CD14-positive monocyte (primary cell): ENCODE data around the gene PSMG3. TPM values are rescaled to one million over a fixed set of nuclear protein-coding genes. Genes with fewer than 3 reads are reported as not detected.

Experiments
- DNase-seq, 3 donors: peaks; one replicate each; pipeline ENCODE4 v3.0.0-alpha.2; 2011 to 2022
- H2AFZ ChIP-seq: 2 replicates; pipeline ENCODE4 v1.6.0; 2012; ENCODE audit warnings: mild to moderate bottlenecking, low read depth, low read length, inconsistent platforms; ENCODE audit not compliant: insufficient read depth, poor library complexity, severe bottlenecking
- H3K27ac ChIP-seq, 2 donors: 1 replicate in 1 of 2; 2 replicates in 1 of 2; pipeline ENCODE4 v1.5.1; 2012 to 2013; ENCODE audit warnings: low read length in 2 of 2, control low read depth in 1 of 2, inconsistent platforms in 1 of 2, low read depth in 1 of 2, mild to moderate bottlenecking in 1 of 2
- H3K27me3 ChIP-seq, 2 donors: one replicate each; pipeline versions ENCODE4 v1.6.0 to v1.6.1; 2011 to 2013; ENCODE audit warnings: low read length in 2 of 2; ENCODE audit not compliant: control insufficient read depth in 2 of 2, insufficient read depth in 2 of 2
- H3K36me3 ChIP-seq, 2 donors: replicated peaks in 1 of 2; 1 replicate in 1 of 2; 2 replicates in 1 of 2; pipeline versions ENCODE4 v1.5.1 to v1.6.1; 2012 to 2013; ENCODE audit warnings: low read length in 2 of 2, control low read depth in 1 of 2, inconsistent platforms in 1 of 2, mild to moderate bottlenecking in 1 of 2; ENCODE audit not compliant: insufficient read depth in 2 of 2, control insufficient read depth in 1 of 2
- H3K4me1 ChIP-seq, 2 donors: 1 replicate in 1 of 2; 2 replicates in 1 of 2; pipeline versions ENCODE4 v1.5.1 to v1.6.1; 2012 to 2013; ENCODE audit warnings: low read length in 2 of 2, control low read depth in 1 of 2, inconsistent platforms in 1 of 2, mild to moderate bottlenecking in 1 of 2, moderate library complexity in 1 of 2; ENCODE audit not compliant: insufficient read depth in 2 of 2, control insufficient read depth in 1 of 2
- H3K4me2 ChIP-seq: replicated peaks from 2 replicates; pipeline ENCODE3; 2012; ENCODE audit warnings: low read length, moderate library complexity, mild to moderate bottlenecking; ENCODE audit not compliant: poor library complexity, severe bottlenecking; ENCODE audit errors: extremely low read depth
- H3K4me3 ChIP-seq, 3 experiments: fragments of 200-600 bp in 1 of 3; sonication (generic) in 1 of 3; replicated peaks in 1 of 3; 1 replicate in 2 of 3; 2 replicates in 1 of 3; pipeline ENCODE4 v1.5.1; 2011 to 2013; ENCODE audit warnings: low read length in 3 of 3, mild to moderate bottlenecking in 3 of 3, control low read depth in 2 of 3, low read depth in 2 of 3, inconsistent platforms in 1 of 3, moderate library complexity in 1 of 3
- H3K79me2 ChIP-seq: 2 replicates; pipeline ENCODE4 v1.6.0; 2012; ENCODE audit warnings: mild to moderate bottlenecking, control low read depth, inconsistent platforms, low read length, moderate library complexity; ENCODE audit not compliant: insufficient read depth
- H3K9ac ChIP-seq: 2 replicates; pipeline ENCODE4 v1.6.0; 2017; ENCODE audit warnings: low read length, mild to moderate bottlenecking; ENCODE audit not compliant: insufficient read depth, poor library complexity, severe bottlenecking
- H3K9me3 ChIP-seq, 2 donors: replicated peaks in 1 of 2; 1 replicate in 1 of 2; 2 replicates in 1 of 2; pipeline versions ENCODE4 v1.5.1 to v1.6.1; 2012 to 2013; ENCODE audit warnings: low read length in 2 of 2, control low read depth in 1 of 2; ENCODE audit not compliant: control insufficient read depth in 1 of 2, insufficient read depth in 1 of 2
- H4K20me1 ChIP-seq: 2 replicates; pipeline ENCODE4 v1.6.0; 2012; ENCODE audit warnings: mild to moderate bottlenecking, low read length, control low read depth, moderate library complexity; ENCODE audit not compliant: insufficient read depth
- H3K27ac Mint-ChIP-seq, 7 donors: one replicate each; pipeline ENCODE4 v1.8.0; 2020; ENCODE audit warnings: mild to moderate bottlenecking in 7 of 7, mixed read lengths in 7 of 7, moderate library complexity in 6 of 7, inconsistent platforms in 2 of 7
- H3K27me3 Mint-ChIP-seq, 3 donors: one replicate each; pipeline ENCODE4 v1.8.0; 2021 to 2022; ENCODE audit warnings: low read depth in 3 of 3, mild to moderate bottlenecking in 3 of 3, mixed read lengths in 3 of 3, moderate library complexity in 3 of 3, inconsistent platforms in 1 of 3
- H3K36me3 Mint-ChIP-seq, 2 donors: one replicate each; pipeline ENCODE4 v1.8.0; 2020; ENCODE audit warnings: mixed read lengths in 2 of 2, inconsistent platforms in 1 of 2, mild to moderate bottlenecking in 1 of 2
- H3K4me1 Mint-ChIP-seq: one replicate; pipeline ENCODE4 v1.8.0; 2020; ENCODE audit warnings: mild to moderate bottlenecking, mixed read lengths
- H3K4me3 Mint-ChIP-seq, 2 donors: one replicate each; pipeline ENCODE4 v1.8.0; 2020; ENCODE audit warnings: mild to moderate bottlenecking in 2 of 2, mixed read lengths in 2 of 2, moderate library complexity in 1 of 2
- H3K9me3 Mint-ChIP-seq, 7 donors: one replicate each; pipeline ENCODE4 v1.8.0; 2020 to 2022; ENCODE audit warnings: mixed read lengths in 7 of 7, mild to moderate bottlenecking in 6 of 7, moderate library complexity in 6 of 7, inconsistent platforms in 2 of 7
- CTCF ChIP-seq: fragments of 200-600 bp; IDR thresholded peaks from one replicate; pipeline ENCODE4 v1.8.0; 2022; ENCODE audit warnings: antibody characterized with exemption, mild to moderate bottlenecking
- WGBS: methylation state at CpG from one replicate; pipeline ENCODE4 v1.1.5; 2013; ENCODE audit warnings: missing lambda C conversion rate; ENCODE audit not compliant: insufficient coverage; 5-methylcytosine and 5-hydroxymethylcytosine counted together
- intact Hi-C, 2 donors: fragments of 100-400 bp; cut with micrococcal nuclease; formaldehyde crosslinking; loops; one replicate each; pipeline versions ENCODE4 v1.15.0 to v1.15.1; 2023
- polyA plus RNA-seq, 3 donors: library from polyadenylated mRNA; depleted of rRNA in 1 of 3; unstranded in 2 of 3; stranded (reverse) in 1 of 3; fragments of 300-500 nt in 2 of 3; fragments of >200 nt in 1 of 3; fragmentation: Illumina TruSeq in 2 of 3; gene quantifications; 1 replicate in 2 of 3; 2 replicates in 1 of 3; pipeline ENCODE4 v1.2.3, GENCODE V29; 2012 to 2021

The PSMG3 gene
- polyA plus RNA-seq, 3 donors: 32.6 to 38.8 (median 34.5) TPM

DNA sequence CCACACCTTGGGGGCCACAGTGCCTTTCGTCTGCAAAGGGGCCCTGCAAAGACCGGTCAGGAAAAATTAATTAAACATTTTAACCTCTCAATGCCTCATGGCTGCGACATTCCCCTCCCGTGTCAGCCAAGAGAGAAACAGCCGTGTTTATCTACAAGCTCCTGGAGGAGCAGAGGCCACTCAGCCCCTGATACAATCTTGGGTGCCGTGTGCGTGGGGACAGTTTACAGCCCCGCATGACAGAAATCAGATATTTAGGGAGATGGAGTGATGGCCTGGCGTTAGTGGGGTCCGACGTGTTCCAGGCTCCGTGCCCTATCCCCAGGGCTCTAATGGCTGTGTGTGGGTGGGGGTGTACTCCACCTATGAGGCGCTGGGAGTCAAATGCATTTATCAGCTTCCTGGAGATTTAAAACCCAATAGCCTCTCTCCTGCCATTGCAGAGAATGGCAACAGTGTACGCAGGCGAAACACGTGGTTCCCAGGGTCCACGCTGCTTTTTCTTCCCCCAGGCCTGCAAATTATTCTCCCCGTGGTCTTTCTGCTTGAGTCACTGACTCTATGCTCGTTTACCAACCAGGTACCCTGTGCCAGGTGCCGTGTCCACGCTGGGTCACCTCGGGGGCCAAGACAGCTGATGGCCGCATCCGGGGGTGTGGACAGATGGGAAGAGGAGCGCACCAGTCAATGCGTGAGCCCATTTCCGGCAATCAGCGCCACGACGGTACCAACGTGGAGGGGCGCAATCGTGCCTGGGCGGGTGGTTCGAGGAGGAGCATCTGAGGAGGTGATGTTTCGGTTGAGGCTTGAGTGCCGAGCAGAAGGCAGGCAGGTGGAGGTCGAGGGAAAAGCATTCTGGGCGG, 26.6 kb upstream of the PSMG3 start:
- Histone ChIP-seq H3K9me3 (peaks cover 0 to 17% of the 10 kb centered on the region in 2 donors), H3K4me1 (no peaks in the 10 kb centered on the region), H3K4me3 (no peak overlapping the region), H3K36me3 (no peaks in the 10 kb centered on the region), H3K79me2 (no peaks in the 10 kb centered on the region), H3K27ac (no peak overlapping the region), H3K9ac (no peak overlapping the region), H2AFZ (no peak overlapping the region), H3K4me2 (no peak overlapping the region), H4K20me1 (no peaks in the 10 kb centered on the region), H3K27me3 (peaks cover 2 to 14% of the 10 kb centered on the region in 2 donors)
- no peak overlapping the region for H3K4me3 Mint-ChIP-seq
- WGBS: 91% methylated on average over 35 of the region's 39 CpGs
- H3K27ac Mint-ChIP-seq: no peak overlapping the region
- H3K9me3 Mint-ChIP-seq: peaks cover 4 to 14% (median 10%) of the 10 kb centered on the region in 7 donors
- H3K36me3 Mint-ChIP-seq: no peaks in the 10 kb centered on the region
- intact Hi-C loops: no loop called here
- no peaks in the 10 kb centered on the region for H3K4me1 Mint-ChIP-seq
- no peak for TF ChIP-seq CTCF
- peaks cover 20 to 25% (median 24%) of the 10 kb centered on the region in 3 donors for H3K27me3 Mint-ChIP-seq
- DNase-seq: no peak

DNA sequence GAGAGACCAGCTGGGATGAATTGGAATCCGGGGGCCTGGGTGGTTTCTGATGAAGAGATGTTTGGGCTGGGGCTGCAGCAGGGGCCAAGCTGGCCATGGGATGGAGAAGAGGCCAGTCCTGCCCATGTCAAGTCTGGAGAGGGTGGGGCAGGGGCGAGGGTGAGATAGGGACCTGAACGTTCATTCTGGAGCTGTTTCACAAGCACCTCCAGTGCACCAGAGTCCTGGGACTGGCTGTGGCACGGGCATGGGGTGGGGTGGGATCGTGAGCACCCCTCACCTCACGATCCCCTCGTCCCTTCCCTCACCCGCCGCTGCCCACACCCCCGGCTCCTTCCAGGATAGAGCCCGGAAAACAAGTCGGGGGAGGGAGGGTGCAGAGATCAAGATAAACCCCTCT, 25.8 kb upstream of the PSMG3 start:
- H2AFZ ChIP-seq: no peak overlapping the region
- H3K27me3 ChIP-seq: peaks cover 2 to 18% of the 10 kb centered on the region in 2 donors
- H3K36me3 ChIP-seq: no peaks in the 10 kb centered on the region
- Mint-ChIP-seq H3K36me3 (no peaks in the 10 kb centered on the region), H3K27me3 (peaks cover 26 to 32% (median 29%) of the 10 kb centered on the region in 3 donors), H3K9me3 (peaks cover 4 to 14% (median 10%) of the 10 kb centered on the region in 7 donors), H3K27ac (no peak overlapping the region), H3K4me3 (no peak overlapping the region), H3K4me1 (no peaks in the 10 kb centered on the region)
- no peaks in the 10 kb centered on the region for H4K20me1 ChIP-seq
- no peak for DNase-seq
- H3K4me3 ChIP-seq: no peak overlapping the region
- intact Hi-C loops: no loop called here
- H3K9me3 ChIP-seq: peaks cover 0 to 17% of the 10 kb centered on the region in 2 donors
- no peak overlapping the region for H3K9ac ChIP-seq
- no peak overlapping the region for H3K27ac ChIP-seq
- no peaks in the 10 kb centered on the region for H3K4me1 ChIP-seq
- 79% methylated on average over 1 of the region's 12 CpGs for WGBS
- H3K79me2 ChIP-seq: no peaks in the 10 kb centered on the region
- TF ChIP-seq CTCF: no peak
- no peak overlapping the region for H3K4me2 ChIP-seq
